HG02885 (cell line): ENCODE results near the gene CLEC2L.

Experiments
- ATAC-seq: cut with Tn5 transposase; IDR thresholded peaks from one replicate; pipeline ENCODE4 v1.9.1; 2021; ENCODE audit warnings: mild to moderate bottlenecking; ENCODE audit not compliant: unreplicated experiment, poor library complexity

CLEC2L gene

GRCh38 chr7:139521439-139521838 is 2.0 kb upstream of the CLEC2L start:
- ATAC-seq: no peak

- no peak for ATAC-seq
Observed at GRCh38 chr7:139522830-139523198, 671 bp upstream of the CLEC2L start.

- no peak for ATAC-seq
Observed at GRCh38 chr7:139523968-139524815, 707 bp downstream of the CLEC2L start.

GRCh38 chr7:139525239-139525638 is 1.8 kb downstream of the CLEC2L start:
- no peak for ATAC-seq

GRCh38 chr7:139525750-139526149 is 2.3 kb downstream of the CLEC2L start:
- no peak for ATAC-seq

GRCh38 chr7:139526578-139527544 is 3.4 kb downstream of the CLEC2L start:
- no peak for ATAC-seq

GRCh38 chr7:139531094-139531493 is 7.6 kb downstream of the CLEC2L start:
- no peak for ATAC-seq

- ATAC-seq: no peak
Observed at GRCh38 chr7:139532636-139533155, 9.2 kb downstream of the CLEC2L start.

GRCh38 chr7:139534096-139534495 is 10.6 kb downstream of the CLEC2L start:
- no peak for ATAC-seq

- no peak for ATAC-seq
Observed at GRCh38 chr7:139534966-139535651, 11.6 kb downstream of the CLEC2L start.

GRCh38 chr7:139536152-139536551 is 12.7 kb downstream of the CLEC2L start:
- no peak for ATAC-seq

- ATAC-seq: no peak
Observed at GRCh38 chr7:139538881-139539635, 15.6 kb downstream of the CLEC2L start.

- ATAC-seq: no peak
Observed at GRCh38 chr7:139540203-139540602, 16.7 kb downstream of the CLEC2L start.

GRCh38 chr7:139541600-139542307 is 18.3 kb downstream of the CLEC2L start:
- ATAC-seq: no peak

- no peak for ATAC-seq
Observed at GRCh38 chr7:139542308-139543151, 19.0 kb downstream of the CLEC2L start.

GRCh38 chr7:139543801-139544603 is 20.5 kb downstream of the CLEC2L start:
- no peak for ATAC-seq

GRCh38 chr7:139544645-139545044 is 21.2 kb downstream of the CLEC2L start:
- ATAC-seq: no peak
